ENCODE results near the gene MTREX. TPM values are rescaled to one million over a fixed set of nuclear protein-coding genes. Genes with fewer than 3 reads are reported as not detected.

Gene MTREX
- total RNA-seq, 1 experiment from 2014 or later: 123 TPM

DNA sequence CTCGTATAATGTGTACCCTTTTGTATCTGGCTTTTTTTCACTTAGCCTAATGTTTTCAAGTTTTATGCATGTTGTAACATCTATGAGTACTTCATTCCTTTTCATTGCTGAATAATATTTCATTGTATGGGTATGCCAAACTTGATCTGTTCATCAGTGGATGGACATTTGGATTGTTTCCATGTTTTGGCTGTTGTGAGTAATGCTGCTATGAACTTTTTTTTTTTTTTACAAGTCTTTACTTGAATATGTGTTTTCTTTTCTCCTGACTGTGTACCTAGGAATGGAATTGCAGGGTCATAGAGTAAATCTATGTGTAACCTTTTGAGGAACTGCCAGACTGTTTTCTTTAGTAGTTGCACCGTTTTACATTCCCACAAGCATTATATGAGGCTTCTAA, 52.4 kb downstream of the MTREX start:
- H3K79me2 ChIP-seq (ENCODE audit: insufficient read depth, low read length): peaks cover 2% of the 10 kb centered on the region; the same call in 1 of the 2 replicates

More for the DNA sequence above, 52.4 kb downstream of the MTREX start:
- Histone ChIP-seq H3K27me3 (ENCODE audit: insufficient read depth, low read length) (no peaks in the 10 kb centered on the region), H3K4ac (ENCODE audit: low read depth, low read length) (no peak overlapping the region), H3K56ac (ENCODE audit: insufficient read length, low read depth, low read length) (no peak overlapping the region), H3K14ac (ENCODE audit: insufficient read depth, low read length) (no peak overlapping the region), H4K20me1 (ENCODE audit: control insufficient read depth, insufficient read depth, insufficient read length) (no peaks in the 10 kb centered on the region), H3K4me1 (ENCODE audit: insufficient read depth, low read length) (no peaks in the 10 kb centered on the region), H3K79me1 (ENCODE audit: insufficient read depth, low read depth, low read length, poor library complexity, severe bottlenecking) (no peaks in the 10 kb centered on the region), H2AK5ac (ENCODE audit: insufficient read length, low read length) (no peak overlapping the region), H3K9ac (ENCODE audit: extremely low read depth, insufficient read length, low read length) (no peak overlapping the region), H2BK120ac (ENCODE audit: low read depth, low read length, poor library complexity, severe bottlenecking) (no peak overlapping the region), H3K4me2 (ENCODE audit: insufficient read depth, insufficient read length, low read length) (no peak overlapping the region), H4K5ac (ENCODE audit: insufficient read length, low read depth, low read length) (no peak overlapping the region), H2BK20ac (ENCODE audit: low read depth, low read length, poor library complexity, severe bottlenecking) (no peak overlapping the region), H2BK5ac (ENCODE audit: insufficient read length, low read length) (no peak overlapping the region), H3K23me2 (ENCODE audit: insufficient read length, low read depth, low read length, poor library complexity, severe bottlenecking) (no peaks in the 10 kb centered on the region), H3T11ph (ENCODE audit: low read length) (no peak overlapping the region), H3K18ac (ENCODE audit: insufficient read length, low read depth, low read length) (no peak overlapping the region), H2AFZ (ENCODE audit: low read length) (no peak overlapping the region), H3K9me3 (ENCODE audit: control insufficient read depth, low read depth, low read length) (no peaks in the 10 kb centered on the region), H4K8ac (replicated peaks; ENCODE audit: insufficient read length, low read depth, low read length) (no peak overlapping the region), H2BK15ac (ENCODE audit: low read depth, low read length) (no peak overlapping the region), H2BK12ac (ENCODE audit: insufficient read length, low read depth, low read length) (no peak overlapping the region), H4K91ac (ENCODE audit: insufficient read length, low read depth, low read length) (no peak overlapping the region), H3K27ac (ENCODE audit: insufficient read length, low read depth, low read length) (no peak overlapping the region), H3K23ac (ENCODE audit: insufficient read length, low read depth, low read length) (no peak overlapping the region)
- no peak for TF ChIP-seq CTCF (conservative IDR thresholded peaks at IDR 0.05)
- no CpG with 5 or more reads among the region's 2 CpGs for WGBS (ENCODE audit: extremely low coverage, insufficient read length, low lambda C conversion rate)
- Mint-ChIP-seq H3K9me3 (no peaks in the 10 kb centered on the region), H3K27me3 (ENCODE audit: low read depth) (no peaks in the 10 kb centered on the region), H3K4me1 (no peaks in the 10 kb centered on the region), H3K36me3 (ENCODE audit: insufficient read depth in 1 of 3, low read depth in 3 of 3) (peaks cover 16 to 47% (median 43%) of the 10 kb centered on the region in 3 experiments; a peak in 6 of 7 replicates), H3K4me3 (no peak overlapping the region), H3K27ac (no peak overlapping the region)
- no peak for DNase-seq
